ENCODE data around the gene GRM8.

The GRM8 gene

DNA sequence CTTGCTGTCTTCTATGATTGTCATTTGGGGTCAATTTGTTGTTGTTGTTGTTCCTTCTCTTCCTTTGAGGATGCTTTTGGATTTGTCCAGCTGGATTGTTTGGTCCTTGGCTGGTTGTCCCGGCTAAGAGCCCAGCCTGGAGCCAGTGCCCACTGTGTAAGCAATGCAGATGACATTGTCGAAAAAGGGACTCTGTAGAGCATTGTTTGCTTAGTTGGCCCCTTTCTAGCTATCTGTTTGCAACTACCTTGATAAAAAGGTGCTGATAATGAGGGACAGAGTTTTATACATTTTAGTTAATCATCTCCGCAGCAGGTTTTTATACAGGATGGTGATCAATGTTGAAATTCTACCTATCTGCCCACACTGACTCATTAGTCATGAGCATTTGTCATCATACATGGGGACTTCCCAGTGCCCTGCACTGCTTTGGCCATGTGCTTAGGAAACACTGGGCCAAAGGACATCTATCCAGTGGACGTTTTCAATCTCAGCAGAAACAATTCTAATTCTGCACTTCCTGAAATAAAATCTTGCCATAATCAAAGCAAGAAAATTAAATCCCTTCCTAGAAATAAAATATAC lies 311.9 kb downstream of the GRM8 start:
- no peaks in the 10 kb centered on the region for H3K9me3 ChIP-seq (ENCODE audit: insufficient read depth, low read length, severe bottlenecking)
- TF ChIP-seq, protein P1, sequence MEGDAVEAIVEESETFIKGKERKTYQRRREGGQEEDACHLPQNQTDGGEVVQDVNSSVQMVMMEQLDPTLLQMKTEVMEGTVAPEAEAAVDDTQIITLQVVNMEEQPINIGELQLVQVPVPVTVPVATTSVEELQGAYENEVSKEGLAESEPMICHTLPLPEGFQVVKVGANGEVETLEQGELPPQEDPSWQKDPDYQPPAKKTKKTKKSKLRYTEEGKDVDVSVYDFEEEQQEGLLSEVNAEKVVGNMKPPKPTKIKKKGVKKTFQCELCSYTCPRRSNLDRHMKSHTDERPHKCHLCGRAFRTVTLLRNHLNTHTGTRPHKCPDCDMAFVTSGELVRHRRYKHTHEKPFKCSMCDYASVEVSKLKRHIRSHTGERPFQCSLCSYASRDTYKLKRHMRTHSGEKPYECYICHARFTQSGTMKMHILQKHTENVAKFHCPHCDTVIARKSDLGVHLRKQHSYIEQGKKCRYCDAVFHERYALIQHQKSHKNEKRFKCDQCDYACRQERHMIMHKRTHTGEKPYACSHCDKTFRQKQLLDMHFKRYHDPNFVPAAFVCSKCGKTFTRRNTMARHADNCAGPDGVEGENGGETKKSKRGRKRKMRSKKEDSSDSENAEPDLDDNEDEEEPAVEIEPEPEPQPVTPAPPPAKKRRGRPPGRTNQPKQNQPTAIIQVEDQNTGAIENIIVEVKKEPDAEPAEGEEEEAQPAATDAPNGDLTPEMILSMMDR (IDR thresholded peaks at IDR 0.05; ENCODE audit: borderline replicate concordance, extremely low read depth, low read length, poor library complexity, severe bottlenecking) = no peak
- no peak for TF ChIP-seq EZH2 (IDR thresholded peaks at IDR 0.05; ENCODE audit: borderline replicate concordance, low read depth, low read length, severe bottlenecking)
- H3K27me3 ChIP-seq (ENCODE audit: insufficient read depth, low read length, poor library complexity) = no peaks in the 10 kb centered on the region
- ATAC-seq (ENCODE audit: insufficient read depth, low read depth) (no peak), DNase-seq (no peak)
- no peak overlapping the region for H3K9ac ChIP-seq (ENCODE audit: low read depth, low read length)
- H3K4me3 ChIP-seq (ENCODE audit: low read depth in 1 of 2, low read length in 2 of 2) = no peak overlapping the region
- no peak overlapping the region for H2AFZ ChIP-seq (ENCODE audit: low read depth, low read length)
- H3K4me1 ChIP-seq (ENCODE audit: insufficient read depth, low read length) = no peaks in the 10 kb centered on the region
- H3K36me3 ChIP-seq (ENCODE audit: insufficient read depth, low read length) = no peaks in the 10 kb centered on the region
- H4K20me1 ChIP-seq (ENCODE audit: insufficient read depth, low read length) = no peaks in the 10 kb centered on the region
- H3K27ac ChIP-seq (ENCODE audit: low read length) = no peak overlapping the region
- H3K4me2 ChIP-seq (ENCODE audit: insufficient read depth, low read length) = no peak overlapping the region
- H3K79me2 ChIP-seq (ENCODE audit: insufficient read depth, low read length) = no peaks in the 10 kb centered on the region

DNA sequence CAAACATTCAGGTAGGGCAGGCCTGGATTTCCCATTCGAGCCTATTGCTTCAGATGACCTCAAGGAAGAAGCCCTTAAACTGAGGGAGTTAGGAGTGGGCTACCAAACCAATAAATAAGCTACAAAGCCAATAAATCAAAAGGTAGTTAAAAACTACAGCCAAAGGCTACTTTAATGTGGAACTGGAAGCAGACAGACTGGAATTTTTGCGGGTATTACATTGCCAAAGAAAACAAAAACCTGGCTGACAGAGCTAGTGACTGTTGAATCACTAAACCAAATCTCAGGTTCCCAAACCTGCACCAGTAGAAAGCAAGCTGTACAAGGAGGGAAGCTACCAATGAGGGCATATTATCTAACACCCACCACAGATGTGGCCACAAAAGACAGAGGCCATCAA lies 315.6 kb downstream of the GRM8 start:
- H3K36me3 ChIP-seq (ENCODE audit: insufficient read depth, low read length) = no peaks in the 10 kb centered on the region
- TF ChIP-seq, protein P1 (IDR thresholded peaks at IDR 0.05; ENCODE audit: borderline replicate concordance, extremely low read depth, low read length, poor library complexity, severe bottlenecking) = no peak
- TF ChIP-seq EZH2 (IDR thresholded peaks at IDR 0.05; ENCODE audit: borderline replicate concordance, low read depth, low read length, severe bottlenecking) = no peak
- no peak overlapping the region for H3K27ac ChIP-seq (ENCODE audit: low read length)
- H3K79me2 ChIP-seq (ENCODE audit: insufficient read depth, low read length) = no peaks in the 10 kb centered on the region
- no peak overlapping the region for H2AFZ ChIP-seq (ENCODE audit: low read depth, low read length)
- H3K4me3 ChIP-seq (ENCODE audit: low read depth in 1 of 2, low read length in 2 of 2) = no peak overlapping the region
- ATAC-seq (ENCODE audit: insufficient read depth, low read depth) (no peak), DNase-seq (no peak)
- H3K9ac ChIP-seq (ENCODE audit: low read depth, low read length) = no peak overlapping the region
- no peaks in the 10 kb centered on the region for H3K27me3 ChIP-seq (ENCODE audit: insufficient read depth, low read length, poor library complexity)
- H4K20me1 ChIP-seq (ENCODE audit: insufficient read depth, low read length) = no peaks in the 10 kb centered on the region
- no peaks in the 10 kb centered on the region for H3K9me3 ChIP-seq (ENCODE audit: insufficient read depth, low read length, severe bottlenecking)
- no peaks in the 10 kb centered on the region for H3K4me1 ChIP-seq (ENCODE audit: insufficient read depth, low read length)
- H3K4me2 ChIP-seq (ENCODE audit: insufficient read depth, low read length) = no peak overlapping the region

DNA sequence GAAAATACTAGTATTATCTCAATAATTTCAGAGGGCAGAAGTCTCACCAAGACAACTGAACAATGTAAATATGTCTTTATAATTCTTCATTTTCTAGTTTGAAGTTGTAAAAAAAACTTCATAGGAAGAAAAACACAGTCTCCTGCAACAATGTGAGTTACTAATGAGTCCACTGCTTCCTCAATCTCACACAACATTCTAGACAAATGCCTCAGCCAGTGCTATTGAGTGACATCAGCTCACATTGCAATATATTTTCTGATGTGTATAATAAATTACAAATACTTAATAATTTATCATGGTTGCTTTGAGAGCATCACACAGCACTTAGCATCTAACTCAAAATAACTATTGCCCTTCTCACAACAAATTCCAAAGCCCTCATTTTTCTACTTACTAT lies 321.2 kb downstream of the GRM8 start:
- H3K36me3 ChIP-seq (ENCODE audit: insufficient read depth, low read length) = no peaks in the 10 kb centered on the region
- no peaks in the 10 kb centered on the region for H3K27me3 ChIP-seq (ENCODE audit: insufficient read depth, low read length, poor library complexity)
- H3K4me1 ChIP-seq (ENCODE audit: insufficient read depth, low read length) = no peaks in the 10 kb centered on the region
- H3K9me3 ChIP-seq (ENCODE audit: insufficient read depth, low read length, severe bottlenecking) = no peaks in the 10 kb centered on the region
- TF ChIP-seq, protein P1 (IDR thresholded peaks at IDR 0.05; ENCODE audit: borderline replicate concordance, extremely low read depth, low read length, poor library complexity, severe bottlenecking) = no peak
- TF ChIP-seq EZH2 (IDR thresholded peaks at IDR 0.05; ENCODE audit: borderline replicate concordance, low read depth, low read length, severe bottlenecking) = no peak
- H3K27ac ChIP-seq (ENCODE audit: low read length) = no peak overlapping the region
- H3K4me2 ChIP-seq (ENCODE audit: insufficient read depth, low read length) = no peak overlapping the region
- no peak overlapping the region for H2AFZ ChIP-seq (ENCODE audit: low read depth, low read length)
- no peak overlapping the region for H3K9ac ChIP-seq (ENCODE audit: low read depth, low read length)
- no peaks in the 10 kb centered on the region for H3K79me2 ChIP-seq (ENCODE audit: insufficient read depth, low read length)
- no peak overlapping the region for H3K4me3 ChIP-seq (ENCODE audit: low read depth in 1 of 2, low read length in 2 of 2)
- no peak for DNase-seq
- no peak for ATAC-seq (ENCODE audit: insufficient read depth, low read depth)
- H4K20me1 ChIP-seq (ENCODE audit: insufficient read depth, low read length) = no peaks in the 10 kb centered on the region

DNA sequence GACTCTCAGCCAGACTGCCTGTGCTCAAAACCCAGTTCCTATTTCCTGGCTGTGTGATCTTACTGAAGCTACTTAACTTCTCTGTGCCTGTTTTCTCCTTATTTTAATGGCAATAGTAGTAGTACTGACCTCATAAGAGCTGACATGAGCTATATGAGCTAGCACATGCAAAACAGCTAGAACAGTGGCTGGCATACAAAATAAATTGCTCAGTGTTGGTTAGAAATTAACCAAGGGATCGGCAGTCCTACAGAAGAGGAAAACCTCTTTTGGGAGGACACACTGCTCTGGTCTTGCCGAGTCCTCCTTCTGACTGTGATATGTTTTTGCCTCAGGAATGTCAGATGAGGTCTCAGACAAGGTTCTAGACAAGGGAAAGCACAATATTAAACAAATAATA lies 322.6 kb downstream of the GRM8 start:
- H4K20me1 ChIP-seq (ENCODE audit: insufficient read depth, low read length) = no peaks in the 10 kb centered on the region

More for the DNA sequence above, 322.6 kb downstream of the GRM8 start:
- H3K27ac ChIP-seq (ENCODE audit: low read length) = no peak overlapping the region
- H3K4me2 ChIP-seq (ENCODE audit: insufficient read depth, low read length) = no peak overlapping the region
- H3K36me3 ChIP-seq (ENCODE audit: insufficient read depth, low read length) = no peaks in the 10 kb centered on the region
- H3K9ac ChIP-seq (ENCODE audit: low read depth, low read length) = no peak overlapping the region
- H3K79me2 ChIP-seq (ENCODE audit: insufficient read depth, low read length) = no peaks in the 10 kb centered on the region
- no peak overlapping the region for H2AFZ ChIP-seq (ENCODE audit: low read depth, low read length)
- no peaks in the 10 kb centered on the region for H3K9me3 ChIP-seq (ENCODE audit: insufficient read depth, low read length, severe bottlenecking)
- no peak overlapping the region for H3K4me3 ChIP-seq (ENCODE audit: low read depth in 1 of 2, low read length in 2 of 2)
- TF ChIP-seq, protein P1 (IDR thresholded peaks at IDR 0.05; ENCODE audit: borderline replicate concordance, extremely low read depth, low read length, poor library complexity, severe bottlenecking) = no peak
- no peak for TF ChIP-seq EZH2 (IDR thresholded peaks at IDR 0.05; ENCODE audit: borderline replicate concordance, low read depth, low read length, severe bottlenecking)
- DNase-seq (no peak), ATAC-seq (ENCODE audit: insufficient read depth, low read depth) (no peak)
- H3K4me1 ChIP-seq (ENCODE audit: insufficient read depth, low read length) = no peaks in the 10 kb centered on the region
- H3K27me3 ChIP-seq (ENCODE audit: insufficient read depth, low read length, poor library complexity) = no peaks in the 10 kb centered on the region

Data from DND-41 (cell line).